Measurements from ENCODE around the gene ALDH1A3.
"Not testable (repeated sequence)": the region's sequence is repeated elsewhere in the genome, so short reads cannot be mapped to it uniquely, and the experiment has no call there.

The ALDH1A3 gene

DNA sequence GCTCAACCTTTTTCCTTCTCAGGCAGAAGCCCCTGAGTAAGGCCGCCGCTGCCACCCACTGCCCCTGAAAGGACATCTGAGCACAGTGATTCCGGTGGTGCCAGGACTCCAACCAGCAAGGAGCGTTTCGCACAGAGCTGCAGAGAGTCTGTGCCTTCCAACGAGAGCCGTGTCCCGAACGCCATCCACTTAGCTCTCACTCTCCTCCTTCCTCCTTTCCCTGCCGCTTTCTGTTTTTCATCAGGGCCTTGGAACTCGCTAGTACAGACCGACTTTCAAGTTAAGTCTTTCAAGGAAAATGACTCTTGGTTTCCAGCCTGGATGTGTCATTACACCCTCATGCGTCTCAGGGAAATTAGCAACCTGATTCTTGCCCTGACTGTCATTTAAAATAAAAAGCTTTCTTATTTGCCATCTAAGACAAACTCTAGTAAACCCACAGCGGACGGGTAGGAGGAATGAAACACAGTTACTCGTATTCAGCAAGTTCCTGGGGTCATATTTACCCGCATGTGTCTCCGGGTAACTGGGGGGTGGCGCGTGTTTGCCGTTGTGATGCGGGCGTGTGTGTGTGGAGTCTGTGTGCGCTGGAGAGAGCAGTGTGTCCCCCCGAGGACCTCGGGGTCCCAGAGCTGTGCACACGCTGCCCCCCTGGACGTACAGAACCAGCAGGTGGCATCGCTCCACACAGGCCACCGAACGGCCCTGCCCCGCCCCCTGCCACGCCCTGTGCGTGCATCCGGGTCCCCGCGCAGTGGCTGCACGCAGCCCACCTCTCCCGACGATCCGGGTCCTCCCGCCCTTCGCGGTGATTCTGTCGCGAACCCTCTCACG lies 30.4 kb upstream of the ALDH1A3 start:
- DNase-seq: peak; percentile 41

GRCh38 chr15:100849855-100850218 lies 29.8 kb upstream of the ALDH1A3 start:
- DNase-seq (no peak), ATAC-seq (replicated peaks) (peak; percentile 10 to 17)
- Mint-ChIP-seq H3K27me3 (peaks cover 12 to 40% of the 10 kb centered on the region in 2 donors), H3K4me3 (peak overlapping the region; percentile 84 to 87), H3K36me3 (no peaks in the 10 kb centered on the region), H3K27ac (no peak overlapping the region), H3K4me1 (peaks cover 2 to 8% of the 10 kb centered on the region in 2 donors), H3K9me3 (no peaks in the 10 kb centered on the region)

More for the DNA sequence above, 30.4 kb upstream of the ALDH1A3 start:
- Mint-ChIP-seq H3K27ac (peak overlapping the region; percentile 31), H3K4me3 (peak overlapping the region; percentile 84 to 87), H3K36me3 (no peaks in the 10 kb centered on the region), H3K27me3 (peaks cover 16 to 40% of the 10 kb centered on the region in 2 donors), H3K4me1 (peaks cover 2 to 8% of the 10 kb centered on the region in 2 donors), H3K9me3 (no peaks in the 10 kb centered on the region)
- peak; percentile 93 to 95 for ATAC-seq (replicated peaks)

DNA sequence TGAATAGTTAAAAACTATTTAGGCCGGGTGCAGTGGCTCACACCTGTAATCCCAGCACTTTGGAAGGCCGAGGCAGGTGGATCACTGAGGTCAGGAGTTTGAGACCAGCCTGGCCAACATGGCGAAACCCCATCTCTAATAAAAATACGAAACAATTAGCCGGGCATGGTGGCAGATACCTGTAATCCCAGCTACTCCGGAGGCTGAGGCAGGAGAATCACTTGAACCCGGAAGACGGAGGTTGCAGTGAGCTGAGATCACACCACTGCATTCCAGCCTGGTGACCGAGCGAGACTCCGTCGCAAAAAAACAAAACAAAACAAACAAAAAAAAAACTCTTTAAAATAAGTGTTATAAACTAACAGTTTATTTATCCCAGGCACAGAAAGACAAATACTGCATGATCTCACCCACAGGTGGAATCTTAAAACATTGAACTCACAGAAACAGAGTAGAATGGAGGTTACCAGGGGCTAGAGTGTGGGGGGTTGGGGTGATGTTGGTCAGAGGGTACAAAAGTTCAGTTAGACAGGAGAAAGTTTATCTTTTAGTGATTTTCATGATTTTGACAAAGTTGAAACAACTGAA lies 28.1 kb upstream of the ALDH1A3 start:
- not testable (repeated sequence) for H3K4me1 Mint-ChIP-seq; H3K9me3 Mint-ChIP-seq; H3K27ac Mint-ChIP-seq; ATAC-seq (replicated peaks); DNase-seq; H3K36me3 Mint-ChIP-seq; H3K4me3 Mint-ChIP-seq
- H3K27me3 Mint-ChIP-seq: peaks cover 11 to 32% of the 10 kb centered on the region in 2 donors

DNA sequence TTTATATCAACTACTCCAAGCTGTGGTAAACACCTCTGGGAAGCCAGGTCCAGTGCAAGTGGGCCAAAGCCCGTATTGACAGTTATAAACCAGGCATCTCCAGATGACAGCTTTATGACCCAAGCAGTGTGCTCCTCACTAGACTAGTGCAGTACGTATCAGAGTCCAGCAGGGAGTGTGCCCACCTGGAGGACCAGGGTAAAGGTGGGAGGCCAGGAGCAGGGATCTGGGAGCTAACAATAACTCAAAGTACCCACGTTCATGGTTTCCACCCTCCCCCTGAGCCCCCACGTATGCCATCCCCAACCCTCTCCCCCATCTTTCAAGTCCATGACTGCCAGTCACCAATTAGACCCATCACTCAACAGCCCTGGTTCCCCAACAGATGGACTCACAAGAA lies 27.0 kb upstream of the ALDH1A3 start:
- Mint-ChIP-seq H3K4me3 (no peak overlapping the region), H3K27ac (no peak overlapping the region), H3K27me3 (peaks cover 11 to 23% of the 10 kb centered on the region in 2 donors), H3K36me3 (no peaks in the 10 kb centered on the region), H3K4me1 (peaks cover 2 to 8% of the 10 kb centered on the region in 2 donors), H3K9me3 (no peaks in the 10 kb centered on the region)
- ATAC-seq (replicated peaks): no peak
- DNase-seq: no peak

DNA sequence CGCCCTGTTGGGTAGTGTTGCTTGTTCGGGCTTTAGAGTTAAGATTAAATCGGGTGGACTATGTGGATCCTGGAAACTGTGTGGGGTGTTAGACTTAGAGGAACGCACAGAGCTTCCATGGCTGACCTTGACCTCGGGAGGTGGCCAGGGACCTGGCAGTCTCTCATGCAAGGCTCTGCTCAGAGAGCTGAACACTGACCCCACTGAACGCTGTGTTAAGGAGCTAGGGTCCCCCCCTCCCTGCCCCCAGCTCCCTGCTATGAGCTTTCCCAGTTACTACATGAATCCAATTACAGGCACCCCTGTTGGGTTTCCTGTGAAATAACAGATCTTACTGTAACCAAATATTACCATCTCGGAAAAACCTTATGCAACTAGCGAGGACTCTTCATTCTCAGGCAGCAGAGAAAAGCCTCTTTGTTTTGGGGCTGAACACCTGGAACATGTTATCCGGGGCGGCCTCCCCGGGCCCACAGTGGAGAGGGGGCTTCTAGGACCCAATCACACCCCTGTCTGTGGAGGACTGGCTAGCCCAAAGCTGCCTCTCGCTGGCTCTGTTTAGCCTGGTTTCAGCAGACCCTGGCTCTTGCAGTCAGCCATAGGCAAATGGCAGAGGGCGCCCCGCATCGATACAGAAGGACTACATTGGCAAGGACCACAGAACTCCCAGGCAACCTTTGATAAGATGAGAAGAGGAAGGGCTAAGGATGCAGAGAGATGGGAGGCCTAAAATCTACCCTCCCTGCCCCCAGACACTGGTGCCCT lies 25.8 kb upstream of the ALDH1A3 start:
- peaks cover 11 to 12% of the 10 kb centered on the region in 2 donors for H3K27me3 Mint-ChIP-seq
- no peak overlapping the region for H3K4me3 Mint-ChIP-seq
- DNase-seq (no peak), ATAC-seq (replicated peaks) (no peak)
- H3K27ac Mint-ChIP-seq: no peak overlapping the region
- H3K9me3 Mint-ChIP-seq: no peaks in the 10 kb centered on the region
- H3K36me3 Mint-ChIP-seq: no peaks in the 10 kb centered on the region
- peaks cover 2 to 10% of the 10 kb centered on the region in 2 donors for H3K4me1 Mint-ChIP-seq

GRCh38 chr15:100856867-100857266 lies 22.8 kb upstream of the ALDH1A3 start:
- Mint-ChIP-seq H3K9me3 (peaks cover 6 to 10% of the 10 kb centered on the region in 2 donors), H3K27ac (no peak overlapping the region), H3K36me3 (no peaks in the 10 kb centered on the region), H3K27me3 (no peaks in the 10 kb centered on the region), H3K4me1 (peaks cover 0 to 7% of the 10 kb centered on the region in 2 donors), H3K4me3 (no peak overlapping the region)
- no peak for ATAC-seq (replicated peaks)
- no peak for DNase-seq

DNA sequence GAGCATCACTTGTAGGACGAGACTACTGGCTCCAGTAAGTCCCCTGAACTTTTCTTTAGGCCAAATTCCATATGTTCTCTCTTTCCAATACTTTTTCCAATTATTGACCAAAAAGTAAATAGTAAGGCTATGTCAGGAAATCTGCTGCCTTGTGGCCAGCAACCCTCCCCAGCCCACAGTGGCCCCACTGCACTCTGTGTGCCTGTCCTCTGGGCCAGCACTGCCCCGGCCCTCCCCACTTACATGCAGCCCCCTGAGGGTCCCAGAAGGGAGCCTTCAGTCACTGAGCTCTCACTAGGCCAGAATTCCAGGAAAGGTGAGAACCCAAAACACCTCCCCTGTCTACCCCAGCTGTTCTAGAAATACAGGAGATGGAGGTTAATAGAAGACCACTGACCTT lies 21.3 kb upstream of the ALDH1A3 start:
- Mint-ChIP-seq H3K4me3 (no peak overlapping the region), H3K27ac (no peak overlapping the region), H3K9me3 (peaks cover 6 to 10% of the 10 kb centered on the region in 2 donors), H3K27me3 (no peaks in the 10 kb centered on the region), H3K36me3 (no peaks in the 10 kb centered on the region), H3K4me1 (peaks cover 2 to 7% of the 10 kb centered on the region in 2 donors)
- no peak for DNase-seq
- ATAC-seq (replicated peaks): no peak

DNA sequence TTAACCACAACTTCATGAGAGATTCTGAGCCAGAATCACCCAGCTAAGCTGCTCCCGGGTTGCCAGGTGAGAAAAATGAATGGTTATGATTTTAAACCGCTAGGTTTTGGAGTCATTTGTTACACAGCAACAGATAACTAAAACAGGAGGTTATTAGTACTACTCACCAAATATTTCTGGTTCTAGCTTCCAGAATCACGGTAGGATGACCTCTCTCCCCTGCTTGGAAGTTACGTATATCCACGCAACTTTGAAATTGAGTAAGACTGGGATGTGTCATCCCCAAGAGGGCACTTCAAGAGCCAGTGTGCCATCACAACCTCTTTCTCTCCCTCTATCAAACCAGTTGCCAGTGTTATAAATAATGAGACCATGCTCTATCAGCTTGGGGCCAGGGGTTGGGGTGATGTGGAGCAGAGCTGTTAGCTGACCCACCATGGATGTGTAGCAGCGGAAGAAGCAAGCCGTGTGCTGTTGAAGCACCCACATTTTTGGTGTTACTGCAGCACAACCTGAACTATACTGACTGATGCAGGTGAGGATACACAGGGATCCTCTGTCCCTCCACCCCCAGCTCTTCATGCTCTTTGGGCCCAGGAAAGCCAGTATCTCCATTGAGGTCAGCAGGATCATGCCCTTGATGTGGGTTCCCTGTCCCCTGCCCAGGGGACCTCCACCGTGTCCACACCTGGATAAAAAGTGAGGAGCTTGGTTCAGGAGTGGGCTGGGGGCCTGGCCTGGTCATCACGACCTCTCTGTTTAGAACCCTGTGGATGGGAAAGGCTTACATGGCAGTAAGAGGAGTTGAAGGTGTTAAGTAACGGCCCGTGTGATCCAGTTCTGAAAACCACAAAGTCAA lies 19.4 kb upstream of the ALDH1A3 start:
- Mint-ChIP-seq H3K27me3 (peaks cover 11 to 16% of the 10 kb centered on the region in 2 donors), H3K36me3 (no peaks in the 10 kb centered on the region)

GRCh38 chr15:100860829-100861510 lies 18.7 kb upstream of the ALDH1A3 start:
- peaks cover 14 to 16% of the 10 kb centered on the region in 2 donors for H3K27me3 Mint-ChIP-seq
- peaks cover 2 to 7% of the 10 kb centered on the region in 2 donors for H3K4me1 Mint-ChIP-seq
- no peak overlapping the region for H3K27ac Mint-ChIP-seq
- no peak overlapping the region for H3K4me3 Mint-ChIP-seq
- no peak for ATAC-seq (replicated peaks)
- peaks cover 6 to 10% of the 10 kb centered on the region in 2 donors for H3K9me3 Mint-ChIP-seq
- H3K36me3 Mint-ChIP-seq: no peaks in the 10 kb centered on the region
- DNase-seq: no peak

More for the DNA sequence above, 19.4 kb upstream of the ALDH1A3 start:
- ATAC-seq (replicated peaks) (no peak), DNase-seq (no peak)
- no peak overlapping the region for H3K27ac Mint-ChIP-seq
- H3K4me3 Mint-ChIP-seq: no peak overlapping the region
- H3K9me3 Mint-ChIP-seq: peaks cover 6 to 10% of the 10 kb centered on the region in 2 donors
- H3K4me1 Mint-ChIP-seq: peaks cover 2 to 7% of the 10 kb centered on the region in 2 donors

GRCh38 chr15:100861511-100861991 lies 18.1 kb upstream of the ALDH1A3 start:
- ATAC-seq (replicated peaks) (no peak), DNase-seq (no peak)
- H3K27ac Mint-ChIP-seq: no peak overlapping the region
- H3K4me3 Mint-ChIP-seq: no peak overlapping the region
- H3K27me3 Mint-ChIP-seq: peaks cover 14 to 16% of the 10 kb centered on the region in 2 donors
- no peaks in the 10 kb centered on the region for H3K36me3 Mint-ChIP-seq
- H3K4me1 Mint-ChIP-seq: peaks cover 2 to 7% of the 10 kb centered on the region in 2 donors
- peaks cover 6 to 10% of the 10 kb centered on the region in 2 donors for H3K9me3 Mint-ChIP-seq

- Mint-ChIP-seq H3K27ac (no peak overlapping the region), H3K9me3 (peaks cover 6 to 10% of the 10 kb centered on the region in 2 donors), H3K4me3 (no peak overlapping the region), H3K36me3 (no peaks in the 10 kb centered on the region), H3K27me3 (peaks cover 14 to 16% of the 10 kb centered on the region in 2 donors), H3K4me1 (peaks cover 2 to 7% of the 10 kb centered on the region in 2 donors)
- ATAC-seq (replicated peaks) (peak; percentile 77 to 78), DNase-seq (no peak)
These were observed 17.5 kb upstream of the ALDH1A3 start for GRCh38 chr15:100862162-100862561.

DNA sequence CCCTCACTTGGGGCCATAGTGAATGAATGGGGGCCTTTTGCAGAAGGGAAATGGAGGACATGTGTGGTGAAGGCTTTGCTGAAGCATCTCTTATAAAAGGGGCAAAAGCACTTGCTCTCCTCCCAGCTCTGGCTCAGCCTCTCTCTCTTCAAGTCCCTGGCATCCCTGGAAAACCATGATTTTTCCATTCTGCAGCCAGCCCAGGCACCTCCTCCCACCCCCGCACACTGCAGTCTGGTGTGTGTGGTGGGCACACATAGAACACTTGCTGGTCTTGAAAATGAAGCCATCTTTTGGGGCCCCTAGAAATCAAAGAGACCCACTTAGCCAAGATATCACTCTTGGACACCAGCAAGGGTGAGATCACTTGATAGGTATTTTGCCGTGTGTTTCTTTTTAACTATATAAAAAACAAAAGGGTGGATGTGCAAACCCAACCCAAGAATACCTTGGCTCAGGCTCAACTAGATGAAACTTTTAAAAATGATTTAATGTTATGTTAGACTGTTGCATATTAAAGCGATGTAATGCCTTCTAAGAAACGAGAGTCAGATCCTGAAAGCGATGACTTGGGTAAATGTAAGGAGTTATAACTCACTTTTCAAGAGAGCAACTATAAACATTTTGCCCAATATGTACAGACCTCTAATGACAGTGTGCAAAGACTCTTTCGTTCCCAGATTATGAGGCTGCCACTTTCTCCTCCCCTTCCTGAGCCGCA lies 16.4 kb upstream of the ALDH1A3 start:
- peaks cover 6 to 10% of the 10 kb centered on the region in 2 donors for H3K9me3 Mint-ChIP-seq
- H3K4me3 Mint-ChIP-seq: no peak overlapping the region
- no peak overlapping the region for H3K27ac Mint-ChIP-seq
- ATAC-seq (replicated peaks) (no peak), DNase-seq (no peak)
- H3K27me3 Mint-ChIP-seq: peaks cover 14 to 16% of the 10 kb centered on the region in 2 donors
- H3K36me3 Mint-ChIP-seq: no peaks in the 10 kb centered on the region
- H3K4me1 Mint-ChIP-seq: peaks cover 2 to 7% of the 10 kb centered on the region in 2 donors
